Effector memory CD4-positive, alpha-beta T cell (primary cell): ENCODE results near the gene HBB.

Experiments used
- DNase-seq, 3 donors: peaks; one replicate each; pipeline ENCODE4 v3.0.0-alpha.2; 2020
- H3K27ac ChIP-seq: 2 replicates; pipeline ENCODE4 v1.7.0; 2013; ENCODE audit warnings: mild to moderate bottlenecking, low read length, moderate library complexity; ENCODE audit not compliant: insufficient read depth, poor library complexity, severe bottlenecking
- H3K27me3 ChIP-seq: replicated peaks from 2 replicates; pipeline ENCODE4 v1.7.0; 2013; ENCODE audit warnings: mild to moderate bottlenecking, low read length; ENCODE audit not compliant: insufficient read depth, control insufficient read depth, poor library complexity, severe bottlenecking
- H3K36me3 ChIP-seq: 2 replicates; pipeline ENCODE4 v1.7.0; 2013; ENCODE audit warnings: mild to moderate bottlenecking, low read length, moderate library complexity; ENCODE audit not compliant: control insufficient read depth, insufficient read depth
- H3K4me1 ChIP-seq: 2 replicates; pipeline ENCODE4 v1.7.0; 2013; ENCODE audit warnings: low read length, mild to moderate bottlenecking; ENCODE audit not compliant: control insufficient read depth, insufficient read depth, poor library complexity, severe bottlenecking
- H3K4me3 ChIP-seq: 2 replicates; pipeline ENCODE4 v1.7.0; 2013; ENCODE audit warnings: low read length, low read depth, mild to moderate bottlenecking; ENCODE audit not compliant: insufficient read depth, poor library complexity, severe bottlenecking
- H3K9me3 ChIP-seq: 2 replicates; pipeline ENCODE4 v1.7.0; 2013; ENCODE audit warnings: mild to moderate bottlenecking, low read length, moderate library complexity; ENCODE audit not compliant: control insufficient read depth

The HBB gene

DNA sequence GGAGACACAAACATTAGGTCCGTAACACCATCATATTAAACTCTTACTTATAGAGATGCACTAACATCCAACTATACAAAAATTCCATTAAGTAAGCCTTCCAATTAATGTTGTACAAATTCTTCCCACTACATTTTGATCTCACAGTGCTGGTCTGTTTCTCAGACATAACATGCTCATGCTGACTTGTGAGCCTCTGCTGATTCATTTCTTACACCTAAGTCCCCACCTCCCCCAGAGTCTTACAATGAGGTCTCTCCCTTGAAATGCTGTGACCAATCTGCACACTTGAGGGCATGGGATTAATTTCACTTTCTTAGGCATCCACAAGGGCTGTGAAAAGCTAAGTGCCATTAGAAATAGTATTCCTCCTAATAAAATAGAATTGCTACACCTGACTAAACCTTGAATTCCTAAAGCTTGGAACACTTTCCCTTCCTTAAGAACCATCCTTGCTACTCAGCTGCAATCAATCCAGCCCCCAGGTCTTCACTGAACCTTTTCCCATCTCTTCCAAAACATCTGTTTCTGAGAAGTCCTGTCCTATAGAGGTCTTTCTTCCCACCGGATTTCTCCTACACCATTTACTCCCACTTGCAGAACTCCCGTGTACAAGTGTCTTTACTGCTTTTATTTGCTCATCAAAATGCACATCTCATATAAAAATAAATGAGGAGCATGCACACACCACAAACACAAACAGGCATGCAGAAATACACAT is 20.8 kb upstream of the HBB start:
- Histone ChIP-seq H3K27ac (no peak overlapping the region), H3K4me3 (no peak overlapping the region), H3K4me1 (no peaks in the 10 kb centered on the region), H3K27me3 (no peaks in the 10 kb centered on the region), H3K36me3 (no peaks in the 10 kb centered on the region), H3K9me3 (no peaks in the 10 kb centered on the region)
- no peak for DNase-seq

DNA sequence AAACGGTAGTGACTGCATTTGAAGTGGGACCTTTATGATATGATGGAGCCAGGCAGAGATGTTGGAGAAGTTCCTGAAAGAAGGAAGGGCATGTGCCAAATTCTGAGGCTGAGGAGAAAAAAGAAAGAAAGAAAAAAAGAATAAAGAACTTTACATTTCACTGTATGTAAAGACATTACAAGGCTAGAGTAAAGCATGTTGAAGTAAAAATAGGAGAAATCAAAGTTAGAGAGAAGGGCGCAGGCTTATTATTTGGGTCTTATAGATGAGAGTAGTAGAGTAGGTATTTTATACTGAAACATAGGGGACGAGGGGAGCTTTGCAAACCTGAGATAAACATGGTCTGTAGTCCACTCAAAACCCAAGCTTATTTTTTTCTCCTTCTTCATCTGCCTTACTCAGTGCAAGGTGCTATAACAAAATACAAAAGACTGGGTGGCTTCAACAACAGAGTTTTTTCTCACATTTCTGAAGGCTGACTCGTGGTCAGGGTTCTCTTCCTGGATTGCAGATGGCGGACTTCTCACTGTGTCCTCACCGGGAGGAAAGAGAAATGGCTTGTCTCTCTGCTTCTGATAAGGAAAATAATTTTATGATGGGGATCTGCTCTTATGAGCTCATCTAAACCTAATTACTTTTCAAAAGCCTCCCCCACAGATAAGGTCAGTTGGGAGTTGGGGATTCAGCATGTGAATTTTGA is 20.1 kb upstream of the HBB start:
- no peaks in the 10 kb centered on the region for H3K4me1 ChIP-seq
- no peak for DNase-seq
- H3K4me3 ChIP-seq = no peak overlapping the region
- no peaks in the 10 kb centered on the region for H3K36me3 ChIP-seq
- no peaks in the 10 kb centered on the region for H3K9me3 ChIP-seq
- no peak overlapping the region for H3K27ac ChIP-seq
- H3K27me3 ChIP-seq = no peaks in the 10 kb centered on the region

DNA sequence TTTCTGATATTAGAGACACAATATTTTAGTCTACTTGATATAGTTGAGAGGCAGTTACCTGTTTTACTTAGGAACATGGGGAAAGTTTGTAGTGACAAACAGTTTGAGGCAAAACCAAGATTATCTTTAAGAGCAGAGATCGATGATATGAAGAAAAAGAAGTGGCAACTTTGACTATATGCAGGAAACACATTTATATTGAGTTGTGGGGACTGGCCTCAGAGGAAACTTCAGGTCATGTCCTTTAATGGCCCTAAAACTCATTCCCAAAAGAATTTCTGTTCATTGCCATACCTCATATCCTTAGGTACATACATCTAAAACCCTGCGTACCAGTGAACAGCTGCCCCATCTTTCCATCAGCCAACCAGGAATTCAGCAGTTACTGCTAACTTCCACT is 18.3 kb upstream of the HBB start:
- Histone ChIP-seq H3K4me3 (no peak overlapping the region), H3K9me3 (no peaks in the 10 kb centered on the region), H3K4me1 (no peaks in the 10 kb centered on the region), H3K27ac (no peak overlapping the region), H3K36me3 (no peaks in the 10 kb centered on the region), H3K27me3 (no peaks in the 10 kb centered on the region)
- DNase-seq = no peak

DNA sequence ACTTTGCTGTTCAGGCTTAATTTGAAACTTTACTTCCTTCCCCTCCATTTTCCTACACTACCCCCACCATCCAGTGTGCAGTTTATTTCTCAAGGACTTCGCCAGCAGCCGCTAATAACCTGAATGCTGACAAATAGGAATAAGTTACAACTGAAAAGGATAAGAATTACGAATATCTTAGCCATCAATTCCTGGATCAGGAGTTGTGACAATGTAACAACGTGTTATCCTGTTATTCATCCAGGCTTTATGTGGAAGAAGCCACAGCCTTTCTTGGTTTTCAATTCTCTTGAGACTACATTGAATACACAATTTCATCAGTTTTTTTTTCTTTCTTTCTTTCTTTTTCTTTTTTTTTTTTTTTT is 16.9 kb upstream of the HBB start:
- DNase-seq = no peak
- Histone ChIP-seq H3K9me3 (no peaks in the 10 kb centered on the region), H3K4me3 (no peak overlapping the region), H3K27ac (no peak overlapping the region), H3K27me3 (no peaks in the 10 kb centered on the region), H3K36me3 (no peaks in the 10 kb centered on the region), H3K4me1 (no peaks in the 10 kb centered on the region)

DNA sequence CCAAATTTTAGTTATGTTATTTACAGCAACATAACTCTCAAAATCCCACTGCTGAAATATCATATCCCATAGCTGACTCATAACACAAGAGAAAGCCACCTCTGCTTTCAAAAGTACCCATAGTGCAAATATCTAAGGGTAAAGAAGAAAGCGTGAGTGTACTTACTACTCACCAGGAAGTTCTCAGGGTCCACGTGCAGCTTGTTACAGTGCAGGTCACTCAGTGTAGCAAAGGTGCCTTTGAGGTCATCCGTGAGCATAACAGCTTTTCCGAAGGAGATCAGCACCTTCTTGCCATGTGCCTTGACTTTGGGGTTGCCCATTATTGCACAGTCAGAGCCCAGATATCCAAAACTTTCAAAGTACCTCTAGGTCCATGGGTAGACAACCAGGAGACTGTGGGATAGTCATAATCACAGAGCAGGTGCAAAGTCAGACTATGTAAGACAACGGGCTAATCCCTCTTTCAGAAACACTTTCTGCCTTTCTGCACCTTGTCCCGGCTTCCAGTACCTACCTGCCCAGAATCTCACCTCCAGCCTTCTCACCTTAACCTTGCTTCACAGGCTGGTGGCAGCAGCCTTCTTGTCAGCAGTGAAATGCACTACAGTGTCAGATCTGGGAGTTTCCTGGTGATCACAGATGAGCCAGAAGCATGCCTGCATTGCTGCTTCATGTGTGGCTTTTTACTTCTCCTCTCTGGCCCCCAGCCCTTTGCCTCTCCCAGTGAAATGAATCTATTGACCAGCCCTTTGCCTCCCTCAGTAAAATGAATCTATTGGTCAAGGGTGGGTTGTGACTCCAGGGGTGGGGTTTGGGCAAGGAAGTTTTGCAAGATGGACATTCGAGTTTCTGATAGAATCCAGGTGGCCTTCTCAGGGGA is 16.3 kb upstream of the HBB start:
- Histone ChIP-seq H3K4me3 (no peak overlapping the region), H3K27ac (no peak overlapping the region), H3K27me3 (no peaks in the 10 kb centered on the region), H3K36me3 (no peaks in the 10 kb centered on the region), H3K9me3 (no peaks in the 10 kb centered on the region), H3K4me1 (no peaks in the 10 kb centered on the region)
- no peak for DNase-seq

DNA sequence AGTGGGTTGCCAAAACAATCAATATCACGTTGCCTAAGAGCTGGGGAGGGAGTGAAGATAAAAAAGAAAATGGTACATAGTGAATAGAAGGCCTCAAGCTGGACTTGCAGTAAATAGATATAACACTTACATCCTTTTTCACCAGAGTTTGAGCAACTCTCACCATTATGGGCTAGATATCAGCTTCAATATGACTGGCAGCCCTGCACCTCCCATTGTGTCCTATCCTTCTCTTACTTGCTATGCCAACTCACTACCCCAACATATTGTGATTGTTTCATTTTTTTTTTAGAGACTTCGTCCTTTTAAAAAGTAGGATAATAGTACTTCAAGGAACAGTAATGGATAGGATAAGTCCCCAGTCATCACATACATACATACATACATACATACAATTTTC is 15.3 kb upstream of the HBB start:
- H3K27ac ChIP-seq = no peak overlapping the region
- no peak for DNase-seq
- no peaks in the 10 kb centered on the region for H3K36me3 ChIP-seq
- H3K27me3 ChIP-seq = no peaks in the 10 kb centered on the region
- no peak overlapping the region for H3K4me3 ChIP-seq
- H3K4me1 ChIP-seq = no peaks in the 10 kb centered on the region
- no peaks in the 10 kb centered on the region for H3K9me3 ChIP-seq

DNA sequence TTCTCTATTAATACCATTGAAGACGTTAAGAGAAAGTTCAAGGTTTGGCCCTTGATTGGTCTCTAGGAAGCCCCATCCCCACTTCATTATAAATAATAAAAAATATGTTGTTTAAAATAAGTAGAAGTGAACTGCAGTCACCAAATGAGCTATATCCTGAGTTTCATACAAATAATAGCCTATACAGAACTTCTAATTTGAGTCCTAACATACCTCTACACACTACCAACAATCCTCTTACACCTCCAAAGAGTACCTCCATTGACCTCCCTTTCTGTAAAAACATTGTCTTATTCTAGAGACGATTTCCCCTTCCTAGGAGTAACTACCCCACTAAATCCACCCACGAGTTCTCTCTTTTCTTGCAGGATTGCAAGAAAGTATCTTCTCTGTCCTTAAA is 14.6 kb upstream of the HBB start:
- H3K4me1 ChIP-seq = no peaks in the 10 kb centered on the region
- H3K4me3 ChIP-seq = no peak overlapping the region
- no peak for DNase-seq
- no peaks in the 10 kb centered on the region for H3K27me3 ChIP-seq
- no peaks in the 10 kb centered on the region for H3K36me3 ChIP-seq
- H3K27ac ChIP-seq = no peak overlapping the region
- no peaks in the 10 kb centered on the region for H3K9me3 ChIP-seq

DNA sequence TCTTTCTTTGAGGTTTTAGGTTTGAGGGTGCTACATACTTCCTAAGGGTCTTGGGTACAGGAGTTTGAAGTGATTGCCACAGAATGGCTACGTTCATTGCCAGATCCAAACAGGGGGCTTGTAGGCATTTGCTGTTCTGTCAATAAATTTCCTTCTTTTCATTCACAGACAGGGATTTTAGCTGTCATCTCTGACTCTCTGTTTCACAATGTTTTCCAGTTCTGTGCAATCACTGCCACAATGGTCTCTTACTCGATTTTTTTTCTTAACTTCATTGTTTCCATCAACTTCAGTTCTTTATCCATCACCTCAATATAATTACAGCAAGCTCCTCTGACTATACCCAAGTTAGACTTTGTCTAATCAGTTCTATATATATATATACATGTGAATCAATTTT is 13.6 kb upstream of the HBB start:
- no peaks in the 10 kb centered on the region for H3K27me3 ChIP-seq
- DNase-seq = no peak
- no peaks in the 10 kb centered on the region for H3K9me3 ChIP-seq
- H3K4me3 ChIP-seq = no peak overlapping the region
- no peaks in the 10 kb centered on the region for H3K4me1 ChIP-seq
- no peak overlapping the region for H3K27ac ChIP-seq
- H3K36me3 ChIP-seq = no peaks in the 10 kb centered on the region

DNA sequence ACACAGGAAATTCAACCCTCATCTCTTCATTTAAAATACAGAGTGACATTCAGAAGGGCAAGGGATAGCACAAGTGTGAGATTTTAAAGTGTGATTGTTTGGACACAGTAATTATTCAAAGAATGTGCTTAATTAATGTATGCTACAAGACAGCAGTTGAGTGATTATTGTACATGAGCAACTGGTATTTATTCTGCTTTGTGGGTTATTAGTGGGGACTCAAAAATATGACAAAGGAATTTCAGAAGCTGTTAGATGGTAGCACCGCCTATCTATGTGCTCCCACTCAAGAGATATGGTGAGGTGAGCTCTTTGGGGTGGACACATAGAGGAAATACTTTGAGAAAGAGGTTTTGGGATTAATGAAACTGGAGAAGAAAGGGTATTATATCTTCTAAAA is 13.2 kb upstream of the HBB start:
- H3K4me3 ChIP-seq = no peak overlapping the region
- H3K4me1 ChIP-seq = no peaks in the 10 kb centered on the region
- no peaks in the 10 kb centered on the region for H3K27me3 ChIP-seq
- DNase-seq = no peak
- no peak overlapping the region for H3K27ac ChIP-seq
- H3K9me3 ChIP-seq = no peaks in the 10 kb centered on the region
- no peaks in the 10 kb centered on the region for H3K36me3 ChIP-seq

DNA sequence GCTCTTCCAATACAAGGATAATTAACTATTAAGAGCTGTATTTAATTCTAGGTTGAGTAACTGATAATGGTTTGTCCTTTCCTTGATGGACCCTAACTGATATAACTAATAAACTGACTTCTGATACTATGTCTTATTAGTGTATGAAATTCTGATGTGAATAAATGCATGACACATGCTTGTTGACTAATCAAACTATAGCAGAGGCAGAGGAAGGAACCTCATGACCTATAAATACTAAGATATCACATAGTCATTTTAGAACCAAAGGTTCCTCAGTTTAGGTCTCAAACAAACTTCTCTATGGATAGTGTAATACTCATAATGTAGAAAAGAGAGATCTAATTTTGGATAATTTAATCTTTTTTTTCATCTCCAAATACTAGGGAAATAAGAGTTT is 12.2 kb upstream of the HBB start:
- Histone ChIP-seq H3K27me3 (no peaks in the 10 kb centered on the region), H3K9me3 (no peaks in the 10 kb centered on the region), H3K4me3 (no peak overlapping the region), H3K4me1 (no peaks in the 10 kb centered on the region), H3K36me3 (no peaks in the 10 kb centered on the region), H3K27ac (no peak overlapping the region)
- DNase-seq = no peak
